ENCODE measurements around the gene PLXNB1. TPM values are rescaled to one million over a fixed set of nuclear protein-coding genes. Genes with fewer than 3 reads are reported as not detected.

The PLXNB1 gene
- polyA plus RNA-seq, 2 of the 4 experiments (the other 2 are of a cell fraction) = 10.0 to 20.9 TPM

- TF ChIP-seq HOXB5 (CRISPR knock-in tag; IDR thresholded peaks at IDR 0.05) (peak; percentile 69; the same call in 1 of the 2 replicates), MYC (IDR thresholded peaks at IDR 0.05; ENCODE audit: borderline replicate concordance, low read length) (no peak; the same call in 1 of the 2 replicates), FOXS1 (CRISPR knock-in tag; IDR thresholded peaks at IDR 0.05) (peak; percentile 5; the same call in 1 of the 2 replicates), CTCF (IDR thresholded peaks at IDR 0.05) (peak; percentile 60), MAX (IDR thresholded peaks at IDR 0.05) (peak; percentile 77), FOSL2 (IDR thresholded peaks at IDR 0.05) (no peak), FOSL2 (CRISPR knock-in tag; IDR thresholded peaks at IDR 0.05) (peak; percentile 58), POLR2AphosphoS2 (conservative IDR thresholded peaks at IDR 0.05; ENCODE audit: low read length) (no peak), ESRRA (IDR thresholded peaks at IDR 0.05; ENCODE audit: borderline replicate concordance, low read length) (no peak), HDAC2 (IDR thresholded peaks at IDR 0.05) (no peak)
These were observed 35.9 kb upstream of the PLXNB1 start (continued) for GRCh38 chr3:48465531-48466378.

- 27% methylated on average over 2 of the region's 7 CpGs for WGBS (ENCODE audit: missing lambda C conversion rate)
- DNase-seq (ENCODE audit: low read depth in 1 of 2, low spot score in 1 of 2) (no peak), FAIRE-seq (no peak), ATAC-seq (no peak; a peak in 1 of 6 replicates)
- H3K4me3 ChIP-seq = no peak overlapping the region
- H3K4me2 ChIP-seq = peak overlapping the region; percentile 91
- no peaks in the 10 kb centered on the region for H3K9me3 ChIP-seq
- ChIA-PET CTCF (interaction anchor here (0.9 to 4.4 kb wide), 8 partner anchors 11 to 199 kb away, joined by 3 to 39 read pairs (median 5); no protein-coding TSS in a partner anchor), POLR2A (no interaction called here)
- peaks cover 49% of the 10 kb centered on the region for H3K4me1 ChIP-seq
- H3K27ac ChIP-seq = peak overlapping the region; percentile 96 to 99
- TF ChIP-seq MAZ (IDR thresholded peaks at IDR 0.05; ENCODE audit: borderline replicate concordance, low read depth, low read length) (no peak), HES2 (IDR thresholded peaks at IDR 0.05) (no peak), FOSL2 (IDR thresholded peaks at IDR 0.05) (no peak), FOSL2 (CRISPR knock-in tag; IDR thresholded peaks at IDR 0.05) (no peak), RAD21 (conservative IDR thresholded peaks at IDR 0.05 in 1 of 2, IDR thresholded peaks at IDR 0.05 in 1 of 2) (no peak), HEYL (CRISPR knock-in tag; IDR thresholded peaks at IDR 0.05) (no peak), JUNB (IDR thresholded peaks at IDR 0.05) (no peak), HOXA7 (CRISPR knock-in tag; IDR thresholded peaks at IDR 0.05) (no peak), USF2 (IDR thresholded peaks at IDR 0.05) (no peak), HMGXB4 (CRISPR knock-in tag; IDR thresholded peaks at IDR 0.05; ENCODE audit: borderline replicate concordance) (no peak), CEBPB (IDR thresholded peaks at IDR 0.05) (no peak), CBX2 (IDR thresholded peaks at IDR 0.05; ENCODE audit: borderline replicate concordance, low read depth) (no peak), ESRRA (IDR thresholded peaks at IDR 0.05; ENCODE audit: borderline replicate concordance, low read length) (no peak)
These were observed 35.3 kb upstream of the PLXNB1 start for GRCh38 chr3:48465237-48465530.

All from A549 (cell line).